Gastroesophageal sphincter (tissue), 4 donors: ENCODE measurements around the gene SCO2. TPM values are rescaled to one million over a fixed set of nuclear protein-coding genes. Genes with fewer than 3 reads are reported as not detected.

Experiments used
- ATAC-seq: fragments of 150-250 bp; one replicate; pipeline ENCODE4 v1.9.1; 2016; ENCODE audit warnings: mild to moderate bottlenecking, moderate library complexity
- H3K27ac ChIP-seq, 4 donors: fragments of 200-600 bp; sonication (generic) in 3 of 4; 1 replicate in 3 of 4; 2 replicates in 1 of 4; pipeline ENCODE4 v1.5.1; 2016 to 2019
- H3K27me3 ChIP-seq: fragments of 200-600 bp; sonication (generic); one replicate; pipeline ENCODE4 v1.5.1; 2019
- H3K36me3 ChIP-seq, 2 donors: fragments of 200-600 bp; sonication (generic); one replicate each; pipeline ENCODE4 v1.5.1; 2019; ENCODE audit warnings: control low read depth in 1 of 2
- H3K4me1 ChIP-seq, 3 donors: fragments of 200-600 bp; sonication (generic); 1 replicate in 2 of 3; 2 replicates in 1 of 3; pipeline ENCODE4 v1.5.1; 2016 to 2019; ENCODE audit warnings: control low read depth in 2 of 3
- H3K4me3 ChIP-seq, 2 donors: fragments of 200-600 bp; sonication (generic); one replicate each; pipeline ENCODE4 v1.5.1; 2019; ENCODE audit warnings: mild to moderate bottlenecking in 1 of 2, moderate library complexity in 1 of 2
- H3K9me3 ChIP-seq, 3 donors: fragments of 200-600 bp; sonication (generic); one replicate each; pipeline ENCODE4 v1.5.1; 2017 to 2019; ENCODE audit warnings: control low read depth in 2 of 3
- EP300 ChIP-seq: sonication (generic); formaldehyde crosslinking; IDR thresholded peaks from one replicate; pipeline ENCODE4 v1.6.1; 2017; ENCODE audit warnings: antibody characterized with exemption, mild to moderate bottlenecking
- POLR2A ChIP-seq, 2 donors: fragments of 450-650 bp; IDR thresholded peaks; one replicate each; pipeline ENCODE4 v1.6.1; 2017; ENCODE audit warnings: antibody characterized with exemption in 2 of 2, mild to moderate bottlenecking in 2 of 2, moderate library complexity in 1 of 2
- POLR2AphosphoS5 ChIP-seq: sonication (generic); formaldehyde crosslinking; IDR thresholded peaks from one replicate; pipeline ENCODE4 v1.6.1; 2017; ENCODE audit warnings: antibody characterized with exemption
- WGBS, 2 donors: methylation state at CpG; one replicate each; pipeline ENCODE4 v1.1.5; 2018; ENCODE audit warnings: low coverage in 1 of 2; 5-methylcytosine and 5-hydroxymethylcytosine counted together
- total RNA-seq, 4 donors: library from RNA; depleted of rRNA; stranded (reverse); fragments of >200 nt; gene quantifications; one replicate each; pipeline ENCODE4 v1.1.0, GENCODE V29; 2016
- TF ChIP-seq, protein P1 (sequence below), 4 experiments: fragments of 200-600 bp in 2 of 4; fragments of 450-650 bp in 2 of 4; sonication (generic) in 1 of 4; IDR thresholded peaks; one replicate each; pipeline ENCODE4 v1.5.1; 2017 to 2019; ENCODE audit warnings: antibody characterized with exemption in 4 of 4, mild to moderate bottlenecking in 2 of 4, moderate library complexity in 2 of 4

SCO2 gene
- total RNA-seq, 4 donors from 2014 or later = 1.2 to 1.8 TPM; not detected in 2

DNA sequence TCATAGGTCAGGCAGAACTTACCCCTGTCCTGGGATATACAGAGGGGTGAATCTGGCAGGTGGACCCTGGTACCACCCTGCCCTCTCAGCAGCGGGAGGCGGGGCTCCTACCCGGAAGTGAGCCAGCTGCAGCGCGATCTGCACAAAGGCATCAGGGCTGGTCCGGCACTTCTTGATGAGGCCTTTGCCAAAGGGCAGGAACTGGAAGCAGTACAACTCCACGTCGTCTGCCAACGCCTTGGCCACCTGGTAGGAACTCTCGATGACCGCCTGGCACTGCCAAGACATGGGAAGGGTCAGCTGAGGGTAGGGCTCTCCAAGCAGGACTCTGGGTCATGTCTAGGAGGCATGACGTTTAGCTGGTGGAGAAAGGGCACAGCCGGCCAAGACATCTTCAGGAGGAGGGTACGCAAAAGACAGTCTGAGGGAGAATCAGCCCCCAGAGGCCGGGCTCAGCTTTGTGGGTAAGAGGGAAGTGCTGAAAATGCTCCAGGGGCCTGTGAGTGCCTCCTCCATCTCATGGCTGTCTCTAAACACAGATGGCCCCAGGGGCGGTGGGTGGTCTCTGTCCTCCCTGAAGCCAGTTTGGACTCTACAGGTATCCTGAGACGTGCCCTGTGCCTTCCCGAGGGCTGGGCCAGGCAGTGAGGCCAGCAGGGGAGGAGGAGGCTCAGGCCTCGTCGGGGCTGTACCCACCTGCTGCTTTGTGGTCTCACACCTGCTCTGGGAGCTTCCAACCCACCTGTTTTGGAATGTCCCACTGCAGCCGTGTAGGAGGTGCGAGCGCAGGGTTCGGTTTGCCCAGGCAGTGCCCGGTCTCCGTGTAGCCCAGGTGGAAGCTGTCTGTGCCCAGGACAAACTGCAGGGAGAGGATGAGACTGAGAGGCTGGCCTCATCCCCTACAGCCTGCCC, 46.1 kb upstream of the SCO2 start:
- H3K36me3 ChIP-seq = peaks cover 0 to 79% of the 10 kb centered on the region in 2 donors
- TF ChIP-seq, protein P1, sequence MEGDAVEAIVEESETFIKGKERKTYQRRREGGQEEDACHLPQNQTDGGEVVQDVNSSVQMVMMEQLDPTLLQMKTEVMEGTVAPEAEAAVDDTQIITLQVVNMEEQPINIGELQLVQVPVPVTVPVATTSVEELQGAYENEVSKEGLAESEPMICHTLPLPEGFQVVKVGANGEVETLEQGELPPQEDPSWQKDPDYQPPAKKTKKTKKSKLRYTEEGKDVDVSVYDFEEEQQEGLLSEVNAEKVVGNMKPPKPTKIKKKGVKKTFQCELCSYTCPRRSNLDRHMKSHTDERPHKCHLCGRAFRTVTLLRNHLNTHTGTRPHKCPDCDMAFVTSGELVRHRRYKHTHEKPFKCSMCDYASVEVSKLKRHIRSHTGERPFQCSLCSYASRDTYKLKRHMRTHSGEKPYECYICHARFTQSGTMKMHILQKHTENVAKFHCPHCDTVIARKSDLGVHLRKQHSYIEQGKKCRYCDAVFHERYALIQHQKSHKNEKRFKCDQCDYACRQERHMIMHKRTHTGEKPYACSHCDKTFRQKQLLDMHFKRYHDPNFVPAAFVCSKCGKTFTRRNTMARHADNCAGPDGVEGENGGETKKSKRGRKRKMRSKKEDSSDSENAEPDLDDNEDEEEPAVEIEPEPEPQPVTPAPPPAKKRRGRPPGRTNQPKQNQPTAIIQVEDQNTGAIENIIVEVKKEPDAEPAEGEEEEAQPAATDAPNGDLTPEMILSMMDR (IDR thresholded peaks at IDR 0.05) = no peak
- no peak for TF ChIP-seq POLR2A (IDR thresholded peaks at IDR 0.05)
- TF ChIP-seq POLR2AphosphoS5 = no peak
- TF ChIP-seq EP300 = no peak
- H3K4me1 ChIP-seq = no peaks in the 10 kb centered on the region
- H3K9me3 ChIP-seq = no peaks in the 10 kb centered on the region
- WGBS, 2 donors = no CpG with 5 or more reads among the region's 26 CpGs
- no peak overlapping the region for H3K4me3 ChIP-seq
- H3K27me3 ChIP-seq = no peaks in the 10 kb centered on the region
- H3K27ac ChIP-seq = no peak overlapping the region
- ATAC-seq = no peak

GRCh38 chr22:50570861-50571260, 45.5 kb upstream of the SCO2 start:
- H3K27ac ChIP-seq = no peak overlapping the region
- H3K4me1 ChIP-seq = no peaks in the 10 kb centered on the region
- no peak overlapping the region for H3K4me3 ChIP-seq
- no peak for TF ChIP-seq POLR2AphosphoS5
- no peak for TF ChIP-seq POLR2A (IDR thresholded peaks at IDR 0.05)
- no peak for TF ChIP-seq EP300
- H3K9me3 ChIP-seq = no peaks in the 10 kb centered on the region
- 93 to 100% methylated on average over 1 to 3 of the region's 12 CpGs for WGBS, 2 donors
- no peak for ATAC-seq
- H3K27me3 ChIP-seq = no peaks in the 10 kb centered on the region
- peaks cover 0 to 77% of the 10 kb centered on the region in 2 donors for H3K36me3 ChIP-seq

- 50 to 68% methylated on average over 1 to 3 of the region's 13 CpGs for WGBS, 2 donors
- H3K4me1 ChIP-seq = no peaks in the 10 kb centered on the region
- H3K9me3 ChIP-seq = no peaks in the 10 kb centered on the region
- H3K36me3 ChIP-seq = peaks cover 0 to 72% of the 10 kb centered on the region in 2 donors
- ATAC-seq = no peak
- no peak overlapping the region for H3K27ac ChIP-seq
- no peaks in the 10 kb centered on the region for H3K27me3 ChIP-seq
- no peak overlapping the region for H3K4me3 ChIP-seq
- TF ChIP-seq POLR2AphosphoS5 = no peak
- TF ChIP-seq, protein P1 (IDR thresholded peaks at IDR 0.05) = no peak
- TF ChIP-seq POLR2A (IDR thresholded peaks at IDR 0.05) = no peak
- no peak for TF ChIP-seq EP300
These were observed 44.6 kb upstream of the SCO2 start for GRCh38 chr22:50569896-50570535.

GRCh38 chr22:50569041-50569459, 43.7 kb upstream of the SCO2 start:
- peaks cover 0 to 5% (median 0%) of the 10 kb centered on the region in 3 donors for H3K4me1 ChIP-seq

DNA sequence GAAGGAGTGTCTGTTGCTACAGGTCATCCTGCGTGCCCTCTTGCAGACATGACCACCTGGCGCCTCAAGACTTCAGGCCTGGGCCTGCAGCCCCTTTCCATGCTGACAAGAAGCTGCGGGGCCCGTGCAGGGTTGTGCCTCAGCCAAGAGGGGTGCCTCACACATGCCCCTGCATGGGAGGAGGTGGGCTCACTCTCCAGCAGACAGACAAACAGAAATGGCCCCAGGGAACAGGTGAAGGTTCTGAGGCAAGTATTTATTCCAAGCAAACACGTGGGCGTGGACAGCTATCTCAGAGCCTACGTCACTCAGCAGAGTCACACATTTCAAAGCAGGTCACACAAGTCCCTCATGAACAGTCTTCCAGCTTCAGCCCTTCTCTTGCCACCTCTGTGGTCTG, 43.2 kb upstream of the SCO2 start:
- Histone ChIP-seq H3K27ac (no peak overlapping the region), H3K4me1 (peaks cover 0 to 9% (median 2%) of the 10 kb centered on the region in 3 donors), H3K36me3 (peaks cover 0 to 63% of the 10 kb centered on the region in 2 donors), H3K4me3 (no peak overlapping the region), H3K9me3 (no peaks in the 10 kb centered on the region), H3K27me3 (no peaks in the 10 kb centered on the region)
- TF ChIP-seq POLR2A (IDR thresholded peaks at IDR 0.05) (no peak), POLR2AphosphoS5 (no peak), EP300 (no peak)
- TF ChIP-seq, protein P1 (IDR thresholded peaks at IDR 0.05) = no peak
- WGBS, 2 donors = 94 to 100% methylated on average over 3 to 4 of the region's 7 CpGs
- ATAC-seq = no peak

More at GRCh38 chr22:50569041-50569459, 43.7 kb upstream of the SCO2 start:
- H3K4me3 ChIP-seq = no peak overlapping the region
- WGBS, 2 donors = 86% methylated on average over 1 of the region's 8 CpGs; no CpG with 5 or more reads in 1 of the 2 donors
- TF ChIP-seq POLR2A (IDR thresholded peaks at IDR 0.05) = no peak
- TF ChIP-seq POLR2AphosphoS5 = no peak
- TF ChIP-seq, protein P1 (IDR thresholded peaks at IDR 0.05) = no peak
- no peak for TF ChIP-seq EP300
- H3K27ac ChIP-seq = no peak overlapping the region
- H3K36me3 ChIP-seq = peaks cover 0 to 67% of the 10 kb centered on the region in 2 donors
- H3K9me3 ChIP-seq = no peaks in the 10 kb centered on the region
- H3K27me3 ChIP-seq = no peaks in the 10 kb centered on the region
- ATAC-seq = no peak
